Fibroblast of skin of left biceps (primary cell): ENCODE results near the gene TMC2.
A peak's percentile ranks its signal among the peaks of the same experiment; 100 is the strongest.
"Not testable (repeated sequence)": the region's sequence is repeated elsewhere in the genome, so short reads cannot be mapped to it uniquely, and the experiment has no call there.

Experiments
- DNase-seq, 2 experiments: peaks; one replicate each; pipeline ENCODE4 v3.0.0-alpha.2; 2013; ENCODE audit warnings: low read depth in 2 of 2

TMC2 gene

GRCh38 chr20:2524709-2525506 is 11.5 kb upstream of the TMC2 start:
- peak; percentile 57 to 62 for DNase-seq

GRCh38 chr20:2526218-2526583 is 10.2 kb upstream of the TMC2 start:
- DNase-seq: not testable (repeated sequence)

GRCh38 chr20:2527762-2528161 is 8.6 kb upstream of the TMC2 start:
- DNase-seq: no peak

GRCh38 chr20:2528671-2529271 is 7.6 kb upstream of the TMC2 start:
- no peak for DNase-seq

- DNase-seq: no peak
Observed at GRCh38 chr20:2533118-2533517, 3.3 kb upstream of the TMC2 start.

GRCh38 chr20:2535711-2536559 is 438 bp upstream of the TMC2 start:
- DNase-seq: no peak

GRCh38 chr20:2537101-2537500 is 728 bp downstream of the TMC2 start:
- no peak for DNase-seq

- no peak for DNase-seq
Observed at GRCh38 chr20:2538356-2538755, 2.0 kb downstream of the TMC2 start.

- no peak for DNase-seq
Observed at GRCh38 chr20:2538931-2539720, 2.8 kb downstream of the TMC2 start.

GRCh38 chr20:2541940-2542339 is 5.6 kb downstream of the TMC2 start:
- DNase-seq: no peak

- no peak for DNase-seq
Observed at GRCh38 chr20:2542361-2542760, 6.0 kb downstream of the TMC2 start.

GRCh38 chr20:2544211-2544610 is 7.8 kb downstream of the TMC2 start:
- no peak for DNase-seq

GRCh38 chr20:2545594-2545993 is 9.2 kb downstream of the TMC2 start:
- DNase-seq: no peak

- DNase-seq: no peak
Observed at GRCh38 chr20:2557873-2558580, 21.7 kb downstream of the TMC2 start.

GRCh38 chr20:2558581-2559278 is 22.4 kb downstream of the TMC2 start:
- DNase-seq: no peak

- no peak for DNase-seq
Observed at GRCh38 chr20:2559279-2559626, 22.9 kb downstream of the TMC2 start.

- no peak for DNase-seq
Observed at GRCh38 chr20:2559651-2560050, 23.3 kb downstream of the TMC2 start.

- no peak for DNase-seq
Observed at GRCh38 chr20:2563116-2563515, 26.7 kb downstream of the TMC2 start.

GRCh38 chr20:2564406-2564805 is 28.0 kb downstream of the TMC2 start:
- DNase-seq: no peak

GRCh38 chr20:2575682-2576081 is 39.3 kb downstream of the TMC2 start:
- DNase-seq: no peak

- no peak for DNase-seq
Observed at GRCh38 chr20:2576317-2576727, 39.9 kb downstream of the TMC2 start.
